Tibial artery (tissue), 4 donors: ENCODE data around the gene MINDY2.

Experiments used
- DNase-seq, 2 donors: peaks; one replicate each; pipeline ENCODE4 v3.0.0-alpha.2; 2019
- H3K27ac ChIP-seq, 2 donors: fragments of 200-600 bp; sonication (generic) in 1 of 2; 1 replicate in 1 of 2; 2 replicates in 1 of 2; pipeline ENCODE4 v1.5.1; 2018 to 2019; ENCODE audit warnings: mild to moderate bottlenecking in 1 of 2
- H3K27me3 ChIP-seq, 2 donors: fragments of 200-600 bp; sonication (generic) in 1 of 2; one replicate each; pipeline versions ENCODE4 v1.5.1 to v1.6.0; 2016 to 2019
- H3K36me3 ChIP-seq, 3 donors: fragments of 200-600 bp; sonication (generic) in 2 of 3; one replicate each; pipeline ENCODE4 v1.5.1; 2016 to 2019; ENCODE audit warnings: mild to moderate bottlenecking in 2 of 3
- H3K4me1 ChIP-seq, 4 donors: fragments of 200-600 bp; sonication (generic) in 2 of 4; 1 replicate in 3 of 4; 2 replicates in 1 of 4; pipeline ENCODE4 v1.5.1; 2016 to 2019
- H3K4me3 ChIP-seq, 2 donors: fragments of 200-600 bp; sonication (generic) in 1 of 2; 1 replicate in 1 of 2; 2 replicates in 1 of 2; pipeline ENCODE4 v1.5.1; 2018 to 2019; ENCODE audit warnings: mild to moderate bottlenecking in 2 of 2
- H3K9me3 ChIP-seq, 3 donors: fragments of 200-600 bp; sonication (generic) in 1 of 3; one replicate each; pipeline ENCODE4 v1.5.1; 2016 to 2019
- intact Hi-C: fragments of 100-400 bp; cut with DNase I; formaldehyde crosslinking; loops from one replicate; pipeline ENCODE4 v1.15.0; 2023; ENCODE audit warnings: low total_unique reads
- TF ChIP-seq, protein P1 (sequence below), 2 experiments: fragments of 200-600 bp in 1 of 2; fragments of 450-650 bp in 1 of 2; IDR thresholded peaks; one replicate each; pipeline ENCODE4 v1.5.1; 2017 to 2019; ENCODE audit warnings: antibody characterized with exemption in 2 of 2, mild to moderate bottlenecking in 1 of 2, moderate library complexity in 1 of 2

The MINDY2 gene

DNA sequence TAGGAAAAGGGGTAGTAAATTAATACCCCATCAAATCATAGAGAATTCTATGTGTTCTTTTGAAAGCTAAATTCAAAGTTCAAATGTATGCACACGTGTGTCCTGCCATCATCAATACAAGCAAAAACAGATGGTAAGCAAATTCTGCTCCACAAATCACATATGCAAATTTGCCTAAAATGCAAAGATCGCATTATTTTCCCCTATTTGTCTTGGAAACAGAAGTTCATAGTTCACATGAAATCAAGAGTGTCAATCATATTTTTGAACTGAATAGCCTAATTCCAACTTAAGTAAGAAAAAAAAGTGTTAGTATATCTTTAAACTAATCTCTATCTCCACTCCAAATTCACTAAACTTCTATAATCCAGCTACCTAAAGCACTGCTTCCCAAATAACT is 30.1 kb upstream of the MINDY2 start:
- H3K4me1 ChIP-seq, result peaks cover 0 to 70% (median 24%) of the 10 kb centered on the region in 4 donors
- no peak for DNase-seq
- no peak overlapping the region for H3K4me3 ChIP-seq
- H3K36me3 ChIP-seq, result no peaks in the 10 kb centered on the region
- H3K27ac ChIP-seq, result no peak overlapping the region
- intact Hi-C loops, result loop anchor here (10.0 kb wide), 1 partner anchor 194 kb away; the partner anchor contains the start of gene SLTM
- no peaks in the 10 kb centered on the region for H3K27me3 ChIP-seq
- H3K9me3 ChIP-seq, result no peaks in the 10 kb centered on the region
- TF ChIP-seq, protein P1, sequence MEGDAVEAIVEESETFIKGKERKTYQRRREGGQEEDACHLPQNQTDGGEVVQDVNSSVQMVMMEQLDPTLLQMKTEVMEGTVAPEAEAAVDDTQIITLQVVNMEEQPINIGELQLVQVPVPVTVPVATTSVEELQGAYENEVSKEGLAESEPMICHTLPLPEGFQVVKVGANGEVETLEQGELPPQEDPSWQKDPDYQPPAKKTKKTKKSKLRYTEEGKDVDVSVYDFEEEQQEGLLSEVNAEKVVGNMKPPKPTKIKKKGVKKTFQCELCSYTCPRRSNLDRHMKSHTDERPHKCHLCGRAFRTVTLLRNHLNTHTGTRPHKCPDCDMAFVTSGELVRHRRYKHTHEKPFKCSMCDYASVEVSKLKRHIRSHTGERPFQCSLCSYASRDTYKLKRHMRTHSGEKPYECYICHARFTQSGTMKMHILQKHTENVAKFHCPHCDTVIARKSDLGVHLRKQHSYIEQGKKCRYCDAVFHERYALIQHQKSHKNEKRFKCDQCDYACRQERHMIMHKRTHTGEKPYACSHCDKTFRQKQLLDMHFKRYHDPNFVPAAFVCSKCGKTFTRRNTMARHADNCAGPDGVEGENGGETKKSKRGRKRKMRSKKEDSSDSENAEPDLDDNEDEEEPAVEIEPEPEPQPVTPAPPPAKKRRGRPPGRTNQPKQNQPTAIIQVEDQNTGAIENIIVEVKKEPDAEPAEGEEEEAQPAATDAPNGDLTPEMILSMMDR (IDR thresholded peaks at IDR 0.05), result no peak

DNA sequence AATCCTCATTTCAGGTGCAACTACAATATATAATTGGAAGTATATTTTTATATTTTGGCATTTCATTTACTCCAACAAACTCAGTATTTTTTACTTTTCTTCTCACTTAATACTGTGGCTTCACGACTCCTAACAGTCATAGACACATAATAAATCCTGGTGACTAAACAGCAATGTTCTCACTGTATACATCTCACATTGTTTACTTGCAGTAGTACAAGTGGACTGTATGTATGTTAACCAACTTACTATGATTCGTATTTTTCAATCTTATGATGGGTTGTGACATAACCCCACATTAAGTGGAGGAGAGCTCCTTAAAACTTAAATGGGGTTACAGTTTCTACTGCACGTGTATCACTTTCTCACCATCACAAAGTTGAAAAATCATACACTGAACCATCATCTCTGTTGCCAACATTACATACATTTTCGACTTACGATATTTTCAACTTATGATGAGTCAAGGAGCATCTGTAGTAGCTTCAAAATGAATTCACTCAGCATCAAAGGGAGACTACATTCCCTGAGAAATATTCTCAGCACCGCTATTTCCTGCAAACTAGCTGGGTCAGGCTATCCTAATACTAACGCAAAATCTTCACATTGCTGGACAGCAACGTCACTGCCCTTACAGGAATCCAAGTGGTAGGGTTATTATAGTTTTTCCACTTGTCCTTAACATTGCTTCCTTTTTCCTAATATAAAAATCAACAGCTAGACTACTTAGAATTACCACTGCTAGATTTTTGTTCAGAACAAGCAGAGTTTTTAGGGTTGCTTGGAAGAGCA is 28.9 kb upstream of the MINDY2 start:
- TF ChIP-seq, protein P1 (IDR thresholded peaks at IDR 0.05), result no peak
- Histone ChIP-seq H3K36me3 (no peaks in the 10 kb centered on the region), H3K27ac (peak overlapping the region in 1 of 2 donors; percentile 45), H3K27me3 (no peaks in the 10 kb centered on the region), H3K4me3 (no peak overlapping the region), H3K4me1 (peaks cover 0 to 81% (median 25%) of the 10 kb centered on the region in 4 donors), H3K9me3 (no peaks in the 10 kb centered on the region)
- intact Hi-C loops, result loop anchor here (10.0 kb wide), 1 partner anchor 193 kb away; the partner anchor contains the start of gene SLTM
- no peak for DNase-seq

DNA sequence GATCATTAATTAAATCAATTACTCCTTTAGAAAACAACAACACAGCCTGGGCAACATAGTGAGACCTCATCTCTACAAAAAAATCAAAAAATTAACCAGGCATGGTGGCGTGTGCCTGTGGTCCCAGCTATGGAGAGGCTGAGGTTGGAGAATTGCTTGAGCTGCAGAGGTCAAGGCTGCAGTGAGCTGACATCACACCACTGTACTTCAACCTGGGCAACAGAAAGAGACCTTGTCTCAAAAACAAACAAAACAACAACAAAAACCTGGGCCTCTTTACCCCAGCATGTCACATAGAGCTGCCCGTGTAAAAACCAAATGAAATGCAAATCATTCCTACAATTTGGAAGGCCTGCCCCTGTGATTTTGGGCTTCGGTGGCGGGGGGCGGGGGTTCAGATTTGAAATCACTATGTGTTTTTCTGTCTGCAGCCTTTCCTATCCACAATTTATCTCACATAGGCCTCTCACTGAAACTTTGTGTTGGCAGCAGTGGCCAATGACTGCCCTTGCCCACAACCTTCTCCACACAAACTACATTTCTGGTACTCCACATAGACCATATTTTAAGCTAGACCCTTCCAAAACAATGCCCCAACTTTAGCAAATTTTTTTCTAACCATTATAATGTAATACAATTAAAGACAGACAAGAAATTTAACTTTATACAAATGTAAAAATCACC is 28.1 kb upstream of the MINDY2 start:
- H3K27ac ChIP-seq, result peak overlapping the region in 1 of 2 donors; percentile 45
- H3K9me3 ChIP-seq, result no peaks in the 10 kb centered on the region
- H3K4me3 ChIP-seq, result no peak overlapping the region
- intact Hi-C loops, result loop anchor here (10.0 kb wide), 1 partner anchor 192 kb away; the partner anchor contains the start of gene SLTM
- no peaks in the 10 kb centered on the region for H3K36me3 ChIP-seq
- DNase-seq, result no peak
- TF ChIP-seq, protein P1 (IDR thresholded peaks at IDR 0.05), result no peak
- no peaks in the 10 kb centered on the region for H3K27me3 ChIP-seq
- H3K4me1 ChIP-seq, result peaks cover 0 to 81% (median 27%) of the 10 kb centered on the region in 4 donors

DNA sequence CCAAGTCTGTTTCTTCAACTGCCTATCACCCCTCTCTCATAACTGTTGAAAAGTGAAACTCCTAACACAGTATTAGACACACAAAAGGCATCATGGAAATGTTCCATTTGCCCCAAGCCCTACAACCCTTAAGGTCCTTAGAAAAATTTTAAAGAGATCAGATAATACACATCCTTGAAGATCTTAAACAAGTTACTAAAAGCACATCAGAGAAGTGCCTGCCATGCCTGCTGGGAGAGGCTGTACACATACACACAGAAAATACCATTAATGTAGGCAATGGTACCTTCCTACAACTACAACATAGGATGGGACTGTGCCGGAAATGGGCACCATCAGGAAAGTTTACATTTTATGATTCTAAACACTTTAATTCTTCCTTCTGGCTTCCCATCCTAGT is 24.9 kb upstream of the MINDY2 start:
- no peak for DNase-seq
- H3K36me3 ChIP-seq, result no peaks in the 10 kb centered on the region
- H3K4me1 ChIP-seq, result peaks cover 0 to 65% (median 22%) of the 10 kb centered on the region in 4 donors
- TF ChIP-seq, protein P1 (IDR thresholded peaks at IDR 0.05), result no peak
- H3K27me3 ChIP-seq, result no peaks in the 10 kb centered on the region
- intact Hi-C loops, result loop anchor here (10.0 kb wide), 1 partner anchor 189 kb away; the partner anchor contains the start of gene SLTM
- H3K4me3 ChIP-seq, result no peak overlapping the region
- no peak overlapping the region for H3K27ac ChIP-seq
- no peaks in the 10 kb centered on the region for H3K9me3 ChIP-seq

DNA sequence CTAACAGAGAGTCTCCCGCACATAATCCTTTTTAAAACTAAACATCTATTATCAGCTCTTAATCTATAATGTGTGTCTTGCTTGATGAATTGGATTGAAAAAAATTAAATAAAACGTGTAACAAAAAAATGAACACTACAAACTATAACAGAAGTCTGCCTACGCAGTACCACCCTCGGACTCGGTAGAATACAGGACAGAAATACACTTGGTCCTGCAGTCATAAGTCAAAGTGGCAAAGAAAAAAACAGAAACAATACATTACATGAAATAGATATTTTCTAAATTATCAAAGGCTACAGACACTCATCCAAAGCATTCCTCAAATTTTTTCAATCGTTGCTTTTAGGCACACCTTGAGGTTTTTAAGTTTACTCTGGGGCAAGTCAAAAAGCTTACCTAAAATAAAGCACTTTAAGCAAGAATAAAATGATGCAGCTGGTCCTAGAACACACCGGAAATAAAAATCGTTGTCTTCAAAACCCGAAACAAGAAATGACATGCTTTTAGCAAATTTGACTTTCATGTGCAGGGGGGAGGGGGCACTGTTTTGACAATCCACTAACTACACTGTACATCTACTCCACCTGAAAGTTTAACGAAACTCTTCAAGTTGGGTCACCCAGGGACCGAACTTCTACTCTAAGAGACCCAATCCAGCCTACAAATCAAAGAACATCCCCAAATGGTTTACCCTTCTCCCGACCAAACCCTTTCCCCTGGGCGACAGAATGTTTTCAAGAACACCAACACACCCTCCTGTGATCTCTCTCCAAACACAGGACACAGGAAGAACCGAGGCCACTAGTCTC is 22.9 kb upstream of the MINDY2 start:
- intact Hi-C loops, result loop anchor here (10.0 kb wide), 1 partner anchor 187 kb away; the partner anchor contains the start of gene SLTM
- TF ChIP-seq, protein P1 (IDR thresholded peaks at IDR 0.05), result no peak
- Histone ChIP-seq H3K36me3 (no peaks in the 10 kb centered on the region), H3K4me1 (peaks cover 0 to 49% (median 9%) of the 10 kb centered on the region in 4 donors), H3K4me3 (peak overlapping the region; percentile 87 to 97), H3K27me3 (no peaks in the 10 kb centered on the region), H3K9me3 (no peaks in the 10 kb centered on the region), H3K27ac (peak overlapping the region; percentile 98 to 99)
- no peak for DNase-seq
